Effector memory CD8-positive, alpha-beta T cell (primary cell): ENCODE measurements around the gene DTHD1.

ENCODE experiments used
- ATAC-seq: fragments of 150-1000 bp; cut with Tn5 transposase; replicated peaks from 2 replicates; pipeline ENCODE4 v1.10.0; 2021; ENCODE audit warnings: mild to moderate bottlenecking, moderate library complexity
- DNase-seq, 3 experiments: peaks; one replicate each; pipeline ENCODE4 v3.0.0; 2021
- H3K27ac Mint-ChIP-seq, 2 donors: one replicate each; pipeline ENCODE4 v1.8.0; 2022; ENCODE audit warnings: mild to moderate bottlenecking in 2 of 2, mixed read lengths in 2 of 2, moderate library complexity in 2 of 2
- H3K27me3 Mint-ChIP-seq, 2 donors: one replicate each; pipeline ENCODE4 v1.8.0; 2022; ENCODE audit warnings: mixed read lengths in 2 of 2
- H3K36me3 Mint-ChIP-seq: one replicate; pipeline ENCODE4 v1.8.0; 2022; ENCODE audit warnings: mild to moderate bottlenecking, moderate library complexity, mixed read lengths; ENCODE audit not compliant: insufficient read depth
- H3K4me1 Mint-ChIP-seq, 2 donors: one replicate each; pipeline ENCODE4 v1.8.0; 2022; ENCODE audit warnings: low read depth in 2 of 2, mixed read lengths in 2 of 2
- H3K4me3 Mint-ChIP-seq, 2 donors: one replicate each; pipeline ENCODE4 v1.8.0; 2022; ENCODE audit warnings: mild to moderate bottlenecking in 2 of 2, mixed read lengths in 2 of 2, moderate library complexity in 2 of 2
- H3K9me3 Mint-ChIP-seq, 2 donors: one replicate each; pipeline ENCODE4 v1.8.0; 2022; ENCODE audit warnings: mixed read lengths in 2 of 2

DTHD1 gene

GRCh38 chr4:36282503-36283030 lies 1.2 kb downstream of the DTHD1 start:
- Mint-ChIP-seq H3K4me3 (peak overlapping the region; percentile 88 to 91), H3K27ac (peak overlapping the region; percentile 95 to 98), H3K9me3 (peaks cover 0 to 14% of the 10 kb centered on the region in 2 donors), H3K4me1 (peaks cover 57 to 84% of the 10 kb centered on the region in 2 donors), H3K27me3 (no peaks in the 10 kb centered on the region), H3K36me3 (peaks cover 30% of the 10 kb centered on the region)
- DNase-seq (no peak), ATAC-seq (no peak)

GRCh38 chr4:36283912-36284465 lies 2.6 kb downstream of the DTHD1 start:
- no peak for DNase-seq
- peak overlapping the region; percentile 95 to 98 for H3K27ac Mint-ChIP-seq
- H3K9me3 Mint-ChIP-seq: peaks cover 0 to 14% of the 10 kb centered on the region in 2 donors

GRCh38 chr4:36285784-36286480 lies 4.5 kb downstream of the DTHD1 start:
- Mint-ChIP-seq H3K36me3 (peaks cover 34% of the 10 kb centered on the region), H3K9me3 (peaks cover 0 to 14% of the 10 kb centered on the region in 2 donors), H3K27me3 (no peaks in the 10 kb centered on the region), H3K4me3 (peak overlapping the region; percentile 88 to 91), H3K4me1 (peaks cover 56 to 81% of the 10 kb centered on the region in 2 donors), H3K27ac (peak overlapping the region; percentile 95 to 98)
- peak; percentile 90 for ATAC-seq
- peak; percentile 50 to 65 (median 61) for DNase-seq

More at GRCh38 chr4:36283912-36284465, 2.6 kb downstream of the DTHD1 start:
- Mint-ChIP-seq H3K27me3 (no peaks in the 10 kb centered on the region), H3K36me3 (peaks cover 34% of the 10 kb centered on the region), H3K4me1 (peaks cover 63 to 87% of the 10 kb centered on the region in 2 donors), H3K4me3 (peak overlapping the region; percentile 88 to 91)
- no peak for ATAC-seq

GRCh38 chr4:36286481-36286871 lies 5.1 kb downstream of the DTHD1 start:
- peaks cover 0 to 14% of the 10 kb centered on the region in 2 donors for H3K9me3 Mint-ChIP-seq
- DNase-seq (no peak), ATAC-seq (peak; percentile 18)
- H3K27ac Mint-ChIP-seq: peak overlapping the region in 1 of 2 donors; percentile 98
- peaks cover 54 to 82% of the 10 kb centered on the region in 2 donors for H3K4me1 Mint-ChIP-seq
- no peaks in the 10 kb centered on the region for H3K27me3 Mint-ChIP-seq
- H3K36me3 Mint-ChIP-seq: peaks cover 29% of the 10 kb centered on the region
- peak overlapping the region; percentile 33 to 91 for H3K4me3 Mint-ChIP-seq

GRCh38 chr4:36288731-36289426 lies 7.5 kb downstream of the DTHD1 start:
- no peaks in the 10 kb centered on the region for H3K27me3 Mint-ChIP-seq
- H3K4me1 Mint-ChIP-seq: peaks cover 41 to 70% of the 10 kb centered on the region in 2 donors
- no peak for ATAC-seq
- DNase-seq: no peak
- H3K27ac Mint-ChIP-seq: peak overlapping the region; percentile 44 to 98
- H3K4me3 Mint-ChIP-seq: peak overlapping the region in 1 of 2 donors; percentile 91
- peaks cover 18% of the 10 kb centered on the region for H3K36me3 Mint-ChIP-seq
- peaks cover 0 to 5% of the 10 kb centered on the region in 2 donors for H3K9me3 Mint-ChIP-seq

GRCh38 chr4:36290641-36291040 lies 9.2 kb downstream of the DTHD1 start:
- Mint-ChIP-seq H3K27ac (peak overlapping the region; percentile 49 to 98), H3K4me3 (peak overlapping the region in 1 of 2 donors; percentile 68), H3K4me1 (peaks cover 29 to 56% of the 10 kb centered on the region in 2 donors), H3K9me3 (peaks cover 0 to 5% of the 10 kb centered on the region in 2 donors), H3K36me3 (peaks cover 8% of the 10 kb centered on the region), H3K27me3 (no peaks in the 10 kb centered on the region)
- ATAC-seq (no peak), DNase-seq (no peak)

GRCh38 chr4:36292556-36293188 lies 11.3 kb downstream of the DTHD1 start:
- ATAC-seq (no peak), DNase-seq (no peak)
- H3K27ac Mint-ChIP-seq: peak overlapping the region in 1 of 2 donors; percentile 98
- H3K4me1 Mint-ChIP-seq: peaks cover 16 to 59% of the 10 kb centered on the region in 2 donors
- H3K4me3 Mint-ChIP-seq: peak overlapping the region in 1 of 2 donors; percentile 68
- H3K27me3 Mint-ChIP-seq: no peaks in the 10 kb centered on the region
- H3K36me3 Mint-ChIP-seq: peaks cover 9% of the 10 kb centered on the region
- no peaks in the 10 kb centered on the region for H3K9me3 Mint-ChIP-seq

GRCh38 chr4:36301127-36301526 lies 19.7 kb downstream of the DTHD1 start:
- no peak for ATAC-seq
- Mint-ChIP-seq H3K27ac (no peak overlapping the region), H3K36me3 (peaks cover 4% of the 10 kb centered on the region), H3K27me3 (no peaks in the 10 kb centered on the region), H3K9me3 (no peaks in the 10 kb centered on the region), H3K4me3 (no peak overlapping the region), H3K4me1 (peaks cover 16 to 59% of the 10 kb centered on the region in 2 donors)
- no peak for DNase-seq

- Mint-ChIP-seq H3K27ac (no peak overlapping the region), H3K36me3 (peaks cover 7% of the 10 kb centered on the region), H3K9me3 (no peaks in the 10 kb centered on the region), H3K27me3 (no peaks in the 10 kb centered on the region), H3K4me3 (no peak overlapping the region), H3K4me1 (peaks cover 16 to 45% of the 10 kb centered on the region in 2 donors)
- ATAC-seq (peak; percentile 29), DNase-seq (no peak)
Measured at GRCh38 chr4:36303426-36304137, 22.2 kb downstream of the DTHD1 start.

GRCh38 chr4:36304138-36304681 lies 22.8 kb downstream of the DTHD1 start:
- Mint-ChIP-seq H3K4me3 (no peak overlapping the region), H3K36me3 (peaks cover 10% of the 10 kb centered on the region), H3K9me3 (no peaks in the 10 kb centered on the region), H3K27me3 (no peaks in the 10 kb centered on the region), H3K27ac (no peak overlapping the region), H3K4me1 (peaks cover 14 to 40% of the 10 kb centered on the region in 2 donors)
- ATAC-seq (no peak), DNase-seq (no peak)

GRCh38 chr4:36308150-36308549 lies 26.7 kb downstream of the DTHD1 start:
- Mint-ChIP-seq H3K36me3 (peaks cover 9% of the 10 kb centered on the region), H3K9me3 (no peaks in the 10 kb centered on the region), H3K27ac (no peak overlapping the region), H3K4me3 (no peak overlapping the region), H3K27me3 (no peaks in the 10 kb centered on the region), H3K4me1 (peaks cover 32 to 52% of the 10 kb centered on the region in 2 donors)
- ATAC-seq: no peak
- DNase-seq: no peak

GRCh38 chr4:36310216-36310615 lies 28.8 kb downstream of the DTHD1 start:
- Mint-ChIP-seq H3K36me3 (peaks cover 9% of the 10 kb centered on the region), H3K4me1 (peaks cover 19 to 41% of the 10 kb centered on the region in 2 donors), H3K4me3 (peak overlapping the region; percentile 0 to 51), H3K27ac (peak overlapping the region in 1 of 2 donors; percentile 1), H3K9me3 (no peaks in the 10 kb centered on the region), H3K27me3 (no peaks in the 10 kb centered on the region)
- DNase-seq (no peak), ATAC-seq (no peak)
